ENCODE results near the gene SLC26A2.

Gene SLC26A2

DNA sequence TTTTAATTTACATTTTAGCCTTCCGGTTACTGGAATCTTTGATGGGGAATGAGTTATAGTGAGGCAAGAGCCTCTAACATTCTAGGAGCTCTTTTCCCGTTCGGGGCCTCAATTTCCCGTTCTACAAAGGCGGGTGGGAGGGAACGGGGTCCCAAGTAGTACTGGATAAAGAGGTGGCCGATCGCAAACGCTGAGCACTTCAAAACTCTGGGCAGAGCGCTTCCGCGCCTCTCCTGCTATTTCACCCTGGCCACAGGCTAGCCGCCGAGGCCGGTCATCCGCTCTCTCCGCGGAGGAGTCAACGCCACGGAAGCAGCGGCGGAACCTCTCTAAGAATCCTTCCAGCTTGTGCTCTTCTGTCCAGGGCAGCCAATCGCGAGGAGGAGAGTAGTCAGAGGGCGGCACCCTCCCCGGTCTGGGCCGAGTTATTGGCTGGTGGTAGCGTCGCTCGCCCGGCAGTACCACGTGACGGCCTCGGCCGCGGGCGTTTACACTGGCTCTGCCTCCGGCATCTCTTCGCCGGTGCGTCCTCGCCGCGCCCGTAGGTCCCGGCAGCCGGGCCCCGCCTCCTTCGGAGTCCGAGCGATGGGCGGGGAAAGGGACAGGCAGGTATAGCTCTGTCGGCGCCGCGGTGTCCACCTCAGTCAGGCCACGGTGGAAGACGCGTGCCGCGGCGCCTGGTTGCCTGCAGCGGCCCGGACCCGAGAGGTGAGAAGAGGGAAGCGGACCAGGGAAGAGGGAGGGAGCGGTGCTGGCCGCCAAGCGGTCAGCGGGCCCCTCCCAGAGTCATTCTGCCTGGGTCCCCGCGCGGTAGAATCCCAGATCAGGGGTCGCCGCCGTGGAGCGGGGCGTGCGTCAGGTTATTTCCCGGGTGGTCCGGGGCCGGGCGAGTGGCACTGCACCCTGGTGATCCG, at the start of gene SLC26A2:
TSS of gene SLC26A2 (plus strand) at position 487 of the 914 bp plus-strand sequence. CDS start 16,895 bp downstream, outside the sequence.
- DNase-seq (ENCODE audit: low spot score): peak; percentile 96

GRCh38 chr5:149911031-149911430, 49.5 kb upstream of the SLC26A2 start:
- DNase-seq (ENCODE audit: low spot score): no peak

GRCh38 chr5:149912226-149912871, 48.2 kb upstream of the SLC26A2 start:
- no peak for DNase-seq (ENCODE audit: low spot score)

DNA sequence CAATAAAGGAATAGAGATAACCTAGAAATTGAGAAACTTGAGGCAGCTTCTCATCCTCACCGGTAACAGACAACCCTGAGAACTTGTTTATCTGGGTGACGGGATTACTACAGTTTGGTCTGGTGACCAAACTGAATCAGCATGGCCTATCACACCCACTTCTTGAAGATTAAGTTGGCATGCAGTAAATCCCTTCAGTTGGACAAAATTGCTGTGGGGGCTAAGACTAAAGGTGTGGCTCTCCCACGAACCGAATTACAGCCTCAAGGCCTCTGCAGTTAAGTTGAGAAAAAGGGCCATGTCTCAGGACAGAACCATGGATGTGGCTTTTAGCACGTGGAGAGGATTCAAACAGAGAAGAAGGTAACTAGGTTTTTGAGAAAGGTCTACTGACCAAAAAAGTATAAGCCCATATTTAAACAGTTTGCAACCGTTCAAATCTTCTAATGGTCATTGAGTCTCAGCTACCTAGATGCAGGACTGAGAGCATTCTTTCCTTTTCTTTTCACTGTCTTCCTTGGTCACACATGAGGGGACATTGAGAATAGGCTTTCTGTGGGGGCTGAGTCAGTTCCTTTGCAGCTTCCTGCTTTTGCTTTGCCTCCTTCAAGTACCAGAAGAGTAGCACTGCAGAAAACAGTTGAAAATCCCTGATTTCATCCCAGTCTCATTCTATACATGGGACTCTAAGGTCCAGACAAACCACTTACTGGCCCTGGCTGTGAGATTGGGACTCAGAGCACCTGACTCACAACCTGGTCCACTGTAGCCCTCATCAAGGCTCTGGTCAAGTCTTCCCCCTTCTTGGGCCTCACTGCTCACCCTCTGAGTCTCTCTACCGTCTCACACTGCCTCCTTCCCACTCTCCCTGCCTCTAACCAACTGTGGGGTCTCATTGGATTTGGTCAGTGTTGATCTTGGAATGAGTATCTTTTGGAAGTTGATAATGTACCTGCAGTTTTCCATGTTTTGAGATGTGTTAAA, 46.8 kb upstream of the SLC26A2 start:
- no peak for DNase-seq (ENCODE audit: low spot score)

DNA sequence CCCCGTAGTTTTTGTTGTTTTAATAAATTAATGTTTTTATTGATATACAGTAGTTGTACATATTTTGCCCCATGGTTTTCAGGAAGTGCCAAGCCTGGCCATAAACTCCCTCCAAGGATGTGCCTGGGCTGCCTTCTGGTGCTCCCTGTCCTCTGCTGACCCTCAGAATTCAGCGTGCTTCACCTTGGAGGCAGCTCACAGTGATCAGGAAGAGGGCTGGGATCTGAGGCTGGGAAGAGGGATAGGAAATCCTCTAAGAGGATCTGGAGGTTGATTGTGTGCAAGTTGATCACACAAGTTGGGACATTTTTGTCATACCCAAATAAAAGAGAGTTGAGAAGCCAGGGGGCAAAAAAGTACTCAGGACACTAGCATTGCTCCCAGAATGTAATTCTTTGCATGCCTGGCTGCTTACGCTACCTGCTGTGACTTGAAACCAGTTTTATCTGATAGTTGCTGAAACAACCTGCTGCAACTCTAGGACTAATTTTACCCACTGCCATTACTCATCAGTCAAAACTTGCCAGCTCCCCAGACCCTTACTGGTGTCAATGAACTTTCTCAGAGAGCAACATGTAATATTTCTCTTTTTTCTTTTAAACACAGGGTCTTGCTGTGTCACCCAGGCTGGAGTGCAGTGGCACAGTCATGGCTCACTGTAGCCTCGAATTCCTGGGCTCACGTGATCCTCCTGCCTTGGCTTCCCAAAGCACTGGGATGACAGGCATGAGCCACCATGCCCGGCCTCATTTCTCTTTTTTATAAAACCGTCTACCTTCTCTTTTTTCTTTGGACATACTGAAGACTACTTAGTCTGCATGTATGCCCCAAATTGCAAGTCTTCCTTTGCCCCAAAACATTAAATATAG, 44.9 kb upstream of the SLC26A2 start:
- no peak for DNase-seq (ENCODE audit: low spot score)

GRCh38 chr5:149916334-149917072, 44.1 kb upstream of the SLC26A2 start:
- DNase-seq (ENCODE audit: low spot score): no peak

DNA sequence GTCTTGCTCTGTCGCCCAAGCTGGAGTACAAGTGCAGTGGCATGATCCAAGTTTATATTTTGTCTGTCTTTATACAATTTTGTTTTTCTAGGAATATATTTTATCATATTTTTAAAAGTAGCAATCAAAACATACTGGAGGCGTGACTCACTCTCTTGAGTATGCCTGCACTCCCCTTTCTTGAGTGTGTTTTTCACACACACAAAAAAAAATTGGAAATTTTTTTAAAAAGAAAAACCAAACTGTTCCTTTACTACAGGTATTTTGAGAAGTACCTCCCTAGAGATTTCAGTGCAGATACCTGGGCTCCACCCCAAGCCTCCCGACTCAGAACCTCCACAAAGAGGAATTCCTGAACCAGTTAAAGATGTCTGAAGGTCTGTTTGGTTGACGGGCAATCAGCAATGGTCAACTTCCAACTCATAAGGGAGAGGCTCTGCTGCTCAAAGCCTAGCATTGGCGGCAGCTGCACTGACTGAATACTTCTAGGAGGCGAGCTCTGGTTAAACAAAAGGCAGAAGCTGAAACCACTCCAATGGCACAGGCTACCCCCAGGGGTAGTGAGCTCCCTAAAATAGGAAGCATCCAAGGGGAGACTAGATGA, 43.4 kb upstream of the SLC26A2 start:
- DNase-seq (ENCODE audit: low spot score): no peak

DNA sequence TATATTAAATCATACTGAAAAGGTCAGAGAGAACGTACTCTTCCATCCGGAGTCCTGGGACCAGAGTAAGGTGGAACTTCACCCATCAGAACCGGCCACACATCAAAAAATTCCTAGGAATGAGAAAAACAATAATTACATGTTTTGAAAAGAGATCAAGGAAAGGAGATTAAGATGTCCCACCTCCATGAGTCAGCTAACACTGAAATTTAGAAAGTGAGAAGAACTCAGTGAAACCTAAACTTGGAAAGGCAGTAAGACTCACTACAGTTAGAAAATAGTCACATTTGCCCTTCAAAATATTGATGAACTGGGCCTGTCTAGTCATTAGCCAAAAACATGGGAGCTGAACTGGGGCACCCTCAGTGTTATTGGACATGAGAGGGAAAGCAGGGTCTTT, 39.0 kb upstream of the SLC26A2 start:
- no peak for DNase-seq (ENCODE audit: low spot score)

DNA sequence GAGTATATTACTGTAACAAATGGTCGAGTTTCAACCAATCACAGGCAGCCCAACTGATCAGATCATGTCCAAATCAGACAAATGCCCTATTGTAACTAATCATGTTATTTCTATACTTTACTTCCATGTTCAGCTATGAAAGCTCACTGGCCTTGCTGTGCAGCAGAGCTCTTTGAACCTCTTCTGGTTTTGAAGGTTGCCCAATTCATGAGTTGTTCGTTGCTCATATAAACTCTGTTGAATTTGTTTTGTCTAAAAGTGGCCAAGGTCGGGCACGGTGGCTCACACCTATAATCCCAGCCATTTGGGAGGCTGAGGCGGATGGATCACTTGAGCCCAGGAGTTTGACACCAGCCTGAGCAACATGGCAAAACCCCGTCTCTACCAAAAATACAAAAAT, 37.6 kb upstream of the SLC26A2 start:
- DNase-seq (ENCODE audit: low spot score): no peak

DNA sequence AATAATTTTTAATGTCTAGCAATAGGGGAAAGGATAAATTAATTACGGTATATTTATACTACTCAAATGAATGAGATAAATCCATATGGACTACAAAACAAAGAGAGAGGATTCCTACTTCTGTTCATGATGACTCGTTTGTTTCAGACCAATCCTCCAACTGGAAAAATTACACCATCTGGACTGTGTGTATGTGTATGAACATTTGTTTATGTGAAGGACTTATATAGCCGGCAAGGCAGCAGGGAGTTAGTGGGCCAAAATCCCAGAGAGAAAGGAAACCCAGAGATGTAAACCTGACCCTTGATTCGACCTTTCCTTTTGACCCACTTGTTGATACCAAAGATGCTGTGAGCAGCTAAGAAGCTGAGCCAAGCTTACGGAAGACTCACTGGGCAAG, 36.1 kb upstream of the SLC26A2 start:
- DNase-seq (ENCODE audit: low spot score): no peak

DNA sequence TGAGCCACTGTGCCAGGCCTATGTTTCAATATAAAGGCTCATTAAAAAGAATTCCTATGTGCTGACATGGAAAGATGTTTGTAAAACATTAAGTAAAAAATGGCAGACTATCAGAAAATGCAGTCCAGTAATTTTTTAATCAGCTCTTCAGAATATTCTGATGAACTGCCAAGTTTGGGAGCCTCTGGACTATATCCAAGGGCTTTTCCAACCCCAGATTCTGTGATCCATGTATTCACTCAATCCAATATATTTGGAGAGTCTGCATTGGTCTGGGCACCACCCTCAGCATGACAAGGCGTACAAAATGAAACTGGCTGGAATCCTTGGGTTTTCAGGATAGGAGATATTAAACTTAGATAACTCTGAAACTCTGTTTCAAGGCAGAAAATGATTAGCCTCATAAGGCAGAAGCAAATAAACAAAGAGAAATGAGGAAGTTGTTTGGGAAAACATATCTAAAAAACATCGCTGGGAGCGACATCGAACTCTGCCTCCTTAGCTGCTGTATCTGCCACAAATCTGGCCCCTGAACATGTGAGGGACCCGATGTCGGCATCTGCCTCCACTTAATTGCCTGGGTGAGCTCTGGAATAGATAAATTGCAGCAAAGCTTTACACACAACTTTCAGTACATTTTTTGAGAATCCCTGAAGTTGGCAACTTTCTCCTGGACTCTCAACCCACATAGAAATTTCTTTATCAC, 30.4 kb upstream of the SLC26A2 start:
- DNase-seq (ENCODE audit: low spot score): no peak

DNA sequence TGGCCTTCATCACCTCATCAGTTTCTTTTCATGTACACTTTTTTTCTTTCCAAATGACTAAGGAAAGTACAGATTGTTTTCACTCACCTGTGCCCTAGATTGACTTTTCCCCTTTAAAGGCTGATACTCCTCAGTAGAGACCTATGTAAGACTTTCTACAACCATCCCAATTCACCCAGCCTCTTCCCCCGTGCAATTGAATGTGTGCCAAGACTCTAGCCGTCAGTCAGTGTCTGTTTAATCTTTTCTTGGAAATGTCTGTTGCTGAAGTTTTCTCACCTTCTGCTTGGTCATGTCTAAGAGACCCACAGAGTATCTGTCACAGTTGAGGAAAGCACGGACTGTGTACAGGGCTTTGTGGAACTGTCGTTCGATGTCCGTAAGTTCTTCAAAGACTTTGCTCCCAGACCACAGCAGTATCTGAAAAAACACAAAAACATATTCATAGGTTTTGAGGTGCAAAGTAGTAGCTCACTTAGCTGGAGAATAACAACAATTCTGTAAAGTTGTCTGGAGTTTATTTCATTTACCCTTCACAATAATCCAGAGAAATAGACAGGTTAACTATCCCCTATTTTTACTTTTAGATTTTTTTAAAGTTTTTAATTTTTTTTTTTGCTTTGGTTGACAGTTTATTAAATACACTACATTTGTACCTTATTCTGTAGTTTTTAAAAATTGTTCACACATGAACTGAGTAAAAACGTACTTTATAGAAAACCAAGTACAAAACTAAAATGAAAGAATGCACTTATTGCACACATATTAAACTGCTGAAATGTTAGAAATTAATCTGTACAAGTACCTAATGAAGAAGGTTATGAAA, 29.6 kb upstream of the SLC26A2 start:
- DNase-seq (ENCODE audit: low spot score): no peak

DNA sequence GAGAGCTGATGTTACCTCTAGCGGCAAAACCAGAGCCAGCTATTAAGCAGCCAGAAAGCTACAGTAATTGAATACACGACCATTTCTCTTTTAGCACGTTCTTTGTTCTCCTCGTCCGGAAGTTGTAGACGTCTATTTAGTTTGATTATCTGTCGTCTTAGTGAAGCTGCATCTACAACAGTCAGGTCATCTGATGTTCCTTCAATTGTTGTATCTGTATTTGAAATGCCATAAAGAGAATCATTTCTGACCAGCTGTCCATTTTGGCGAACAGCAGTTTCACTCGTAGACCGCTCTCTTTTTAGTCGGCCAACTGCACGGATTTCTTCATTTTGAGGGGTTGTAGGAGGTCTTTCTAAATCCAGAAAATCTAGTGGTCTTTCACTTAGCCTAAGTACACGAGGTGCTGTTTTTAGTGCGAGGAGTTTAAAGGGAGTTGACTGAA, 28.5 kb upstream of the SLC26A2 start:
- DNase-seq (ENCODE audit: low spot score): no peak

- no peak for DNase-seq (ENCODE audit: low spot score)
These were observed 27.9 kb upstream of the SLC26A2 start for GRCh38 chr5:149932445-149933350.

GRCh38 chr5:149935431-149935901, 25.1 kb upstream of the SLC26A2 start:
- no peak for DNase-seq (ENCODE audit: low spot score)

DNA sequence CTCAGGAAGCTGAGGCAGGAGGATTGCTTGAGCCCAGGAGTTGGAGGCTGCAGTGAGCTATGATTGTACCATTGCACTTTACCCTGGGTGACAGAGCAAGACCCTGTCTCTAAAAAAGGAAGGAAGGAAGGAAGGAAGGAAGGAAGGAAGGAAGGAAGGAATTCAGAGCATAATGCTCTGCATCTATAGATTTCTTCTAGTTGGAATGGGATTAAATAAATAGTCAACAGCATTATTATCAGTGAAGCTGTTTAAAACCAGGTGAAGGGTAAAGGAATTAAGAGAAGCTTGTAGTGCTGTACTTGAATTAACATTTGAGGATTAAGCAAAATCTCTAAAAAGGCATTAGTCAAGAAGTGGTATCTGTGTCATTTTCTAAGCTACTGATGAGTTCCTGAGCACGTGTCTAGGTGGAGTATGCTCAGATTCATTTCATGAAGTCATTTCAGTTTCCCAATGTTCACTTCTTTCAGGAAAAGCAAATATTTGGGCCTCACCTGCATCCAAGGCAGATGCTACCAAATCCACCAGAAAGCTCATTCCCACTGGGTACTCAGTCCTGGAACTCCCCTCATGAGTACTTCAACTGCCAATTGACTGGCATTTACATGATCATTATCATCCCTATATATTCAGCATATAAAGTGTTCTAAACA, 24.4 kb upstream of the SLC26A2 start:
- DNase-seq (ENCODE audit: low spot score): no peak

GRCh38 chr5:149936700-149937091, 23.9 kb upstream of the SLC26A2 start:
- DNase-seq (ENCODE audit: low spot score): no peak

Measured in left forelimb (tissue), 1 donor.